ENCODE data around the gene SH3GL1.
"Not testable (repeated sequence)": the region's sequence is repeated elsewhere in the genome, so short reads cannot be mapped to it uniquely, and the experiment has no call there.

SH3GL1 gene

GRCh38 chr19:4365341-4365740 lies 35.0 kb downstream of the SH3GL1 start:
- in situ Hi-C loops (cut with MboI; ENCODE audit: low sequenced_read_pairs): no loop called here

- in situ Hi-C loops (cut with MboI; ENCODE audit: low sequenced_read_pairs): no loop called here
These were observed 36.6 kb downstream of the SH3GL1 start for GRCh38 chr19:4363571-4364304.

- in situ Hi-C loops (cut with MboI; ENCODE audit: low sequenced_read_pairs): no loop called here
These were observed 37.4 kb downstream of the SH3GL1 start for GRCh38 chr19:4362831-4363545.

GRCh38 chr19:4362101-4362828 lies 38.1 kb downstream of the SH3GL1 start:
- in situ Hi-C loops (cut with MboI; ENCODE audit: low sequenced_read_pairs): no loop called here

- in situ Hi-C loops (cut with MboI; ENCODE audit: low sequenced_read_pairs): no loop called here
These were observed 38.9 kb downstream of the SH3GL1 start for GRCh38 chr19:4361152-4362046.

GRCh38 chr19:4360641-4361151 lies 39.7 kb downstream of the SH3GL1 start:
- in situ Hi-C loops (cut with MboI; ENCODE audit: low sequenced_read_pairs): no loop called here

- in situ Hi-C loops (cut with MboI; ENCODE audit: low sequenced_read_pairs): no loop called here
These were observed 40.2 kb downstream of the SH3GL1 start for GRCh38 chr19:4360081-4360569.

- in situ Hi-C loops (cut with MboI; ENCODE audit: low sequenced_read_pairs): no loop called here
These were observed 40.7 kb downstream of the SH3GL1 start for GRCh38 chr19:4359627-4360000.

GRCh38 chr19:4358709-4359626 lies 41.4 kb downstream of the SH3GL1 start:
- in situ Hi-C loops (cut with MboI; ENCODE audit: low sequenced_read_pairs): no loop called here

- in situ Hi-C loops (cut with MboI; ENCODE audit: low sequenced_read_pairs): no loop called here
These were observed 42.4 kb downstream of the SH3GL1 start for GRCh38 chr19:4357921-4358326.

GRCh38 chr19:4357095-4357797 lies 43.1 kb downstream of the SH3GL1 start:
- in situ Hi-C loops (cut with MboI; ENCODE audit: low sequenced_read_pairs): no loop called here

GRCh38 chr19:4354897-4355296 lies 45.5 kb downstream of the SH3GL1 start:
- in situ Hi-C loops (cut with MboI; ENCODE audit: low sequenced_read_pairs): no loop called here

- in situ Hi-C loops (cut with MboI; ENCODE audit: low sequenced_read_pairs): no loop called here
These were observed 46.1 kb downstream of the SH3GL1 start for GRCh38 chr19:4354282-4354681.

GRCh38 chr19:4352701-4353121 lies 47.6 kb downstream of the SH3GL1 start:
- in situ Hi-C loops (cut with MboI; ENCODE audit: low sequenced_read_pairs): no loop called here

- in situ Hi-C loops (cut with MboI; ENCODE audit: low sequenced_read_pairs): no loop called here
These were observed 49.6 kb downstream of the SH3GL1 start for GRCh38 chr19:4350726-4351125.

- in situ Hi-C loops (cut with MboI; ENCODE audit: low sequenced_read_pairs): no loop called here
These were observed 50.2 kb downstream of the SH3GL1 start for GRCh38 chr19:4350111-4350510.

- in situ Hi-C loops (cut with MboI; ENCODE audit: low sequenced_read_pairs): not testable (repeated sequence)
These were observed 51.1 kb downstream of the SH3GL1 start for GRCh38 chr19:4349225-4349624.

- in situ Hi-C loops (cut with MboI; ENCODE audit: low sequenced_read_pairs): no loop called here
These were observed 52.8 kb downstream of the SH3GL1 start for GRCh38 chr19:4347521-4347920.

GRCh38 chr19:4346020-4346383 lies 54.3 kb downstream of the SH3GL1 start:
- in situ Hi-C loops (cut with MboI; ENCODE audit: low sequenced_read_pairs): no loop called here

All from HL-60/S4 (cell line).